HG02798 (cell line): ENCODE data around the gene MUSTN1.

ENCODE experiments used
- ATAC-seq: cut with Tn5 transposase; IDR thresholded peaks from one replicate; pipeline ENCODE4 v1.9.1; 2021; ENCODE audit warnings: mild to moderate bottlenecking; ENCODE audit not compliant: unreplicated experiment, poor library complexity

Gene MUSTN1

GRCh38 chr3:52854013-52854412 lies 19.2 kb upstream of the MUSTN1 start:
- no peak for ATAC-seq

- ATAC-seq, result no peak
Measured at GRCh38 chr3:52852419-52852818, 17.6 kb upstream of the MUSTN1 start.

GRCh38 chr3:52851348-52851747 lies 16.5 kb upstream of the MUSTN1 start:
- ATAC-seq, result no peak

GRCh38 chr3:52849656-52850055 lies 14.8 kb upstream of the MUSTN1 start:
- no peak for ATAC-seq

- ATAC-seq, result no peak
Measured at GRCh38 chr3:52848617-52849016, 13.8 kb upstream of the MUSTN1 start.

- no peak for ATAC-seq
Measured at GRCh38 chr3:52847726-52848125, 12.9 kb upstream of the MUSTN1 start.

- no peak for ATAC-seq
Measured at GRCh38 chr3:52847241-52847640, 12.4 kb upstream of the MUSTN1 start.

- no peak for ATAC-seq
Measured at GRCh38 chr3:52846432-52846965, 11.7 kb upstream of the MUSTN1 start.

GRCh38 chr3:52845691-52846431 lies 11.0 kb upstream of the MUSTN1 start:
- ATAC-seq, result no peak

- no peak for ATAC-seq
Measured at GRCh38 chr3:52845157-52845556, 10.3 kb upstream of the MUSTN1 start.

- no peak for ATAC-seq
Measured at GRCh38 chr3:52844290-52844975, 9.6 kb upstream of the MUSTN1 start.

GRCh38 chr3:52843881-52844280 lies 9.1 kb upstream of the MUSTN1 start:
- ATAC-seq, result no peak

GRCh38 chr3:52843108-52843865 lies 8.5 kb upstream of the MUSTN1 start:
- no peak for ATAC-seq

GRCh38 chr3:52842424-52842823 lies 7.6 kb upstream of the MUSTN1 start:
- no peak for ATAC-seq

GRCh38 chr3:52841981-52842340 lies 7.1 kb upstream of the MUSTN1 start:
- no peak for ATAC-seq

GRCh38 chr3:52841211-52841980 lies 6.6 kb upstream of the MUSTN1 start:
- no peak for ATAC-seq

GRCh38 chr3:52839892-52840545 lies 5.2 kb upstream of the MUSTN1 start:
- ATAC-seq, result no peak

GRCh38 chr3:52839268-52839575 lies 4.4 kb upstream of the MUSTN1 start:
- ATAC-seq, result no peak

GRCh38 chr3:52838561-52839267 lies 3.9 kb upstream of the MUSTN1 start:
- peak; percentile 35 for ATAC-seq
